K562 (cell line): ENCODE results near the gene SPATC1L.

ENCODE experiments used
- DMBX1 ChIP-seq: fragments of 250-450 bp; sonication (Bioruptor Pico); IDR thresholded peaks from 2 replicates; pipeline ENCODE4 v1.8.0; 2022; ENCODE audit warnings: inconsistent platforms, mild to moderate bottlenecking, moderate library complexity, borderline replicate concordance
- POLR2G ChIP-seq: fragments of 200-400 bp; formaldehyde crosslinking; IDR thresholded peaks from 2 replicates; pipeline ENCODE4 v1.6.1; 2017; ENCODE audit warnings: low read depth, mild to moderate bottlenecking, antibody characterized with exemption, low read length, moderate library complexity
- TARDBP ChIP-seq: fragments of 450-650 bp; IDR thresholded peaks from 2 replicates; pipeline ENCODE4 v1.6.1; 2016
- TBL1XR1 ChIP-seq, 2 experiments: IDR thresholded peaks; 2 replicates each; pipeline ENCODE4 v1.6.1; 2012; ENCODE audit warnings: improper control_type of control experiment in 2 of 2, low read length in 2 of 2, mild to moderate bottlenecking in 1 of 2
- ZNF431 ChIP-seq: sonication (generic); formaldehyde crosslinking; IDR thresholded peaks from 2 replicates; pipeline ENCODE4 v1.8.0; 2022; ENCODE audit warnings: mild to moderate bottlenecking, missing genetic modification reagents
- TF ChIP-seq, protein P1 (sequence below), 3 experiments: IDR thresholded peaks in 2 of 3; conservative IDR thresholded peaks in 1 of 3; 2 replicates each; pipeline ENCODE4 v1.5.1; 2011 to 2012; ENCODE audit warnings: low read length in 3 of 3, mild to moderate bottlenecking in 3 of 3, control low read depth in 2 of 3, improper control_type of control experiment in 1 of 3, inconsistent platforms in 1 of 3, low read depth in 1 of 3, mixed read lengths in 1 of 3, moderate library complexity in 1 of 3; ENCODE audit not compliant: insufficient read depth in 2 of 3
- TF ChIP-seq, protein P2 (sequence below), 2 experiments: fragments of 200-800 bp in 1 of 2; sonication (Bioruptor generic) in 1 of 2; sonication (generic) in 1 of 2; formaldehyde crosslinking in 1 of 2; IDR thresholded peaks in 1 of 2; conservative IDR thresholded peaks in 1 of 2; 2 replicates each; pipeline versions ENCODE4 v1.5.0 to v1.6.1; 2016 to 2020; ENCODE audit warnings: missing compliant biosample characterization in 1 of 2, missing genetic modification characterization in 1 of 2, missing genetic modification reagents in 1 of 2

DNA sequence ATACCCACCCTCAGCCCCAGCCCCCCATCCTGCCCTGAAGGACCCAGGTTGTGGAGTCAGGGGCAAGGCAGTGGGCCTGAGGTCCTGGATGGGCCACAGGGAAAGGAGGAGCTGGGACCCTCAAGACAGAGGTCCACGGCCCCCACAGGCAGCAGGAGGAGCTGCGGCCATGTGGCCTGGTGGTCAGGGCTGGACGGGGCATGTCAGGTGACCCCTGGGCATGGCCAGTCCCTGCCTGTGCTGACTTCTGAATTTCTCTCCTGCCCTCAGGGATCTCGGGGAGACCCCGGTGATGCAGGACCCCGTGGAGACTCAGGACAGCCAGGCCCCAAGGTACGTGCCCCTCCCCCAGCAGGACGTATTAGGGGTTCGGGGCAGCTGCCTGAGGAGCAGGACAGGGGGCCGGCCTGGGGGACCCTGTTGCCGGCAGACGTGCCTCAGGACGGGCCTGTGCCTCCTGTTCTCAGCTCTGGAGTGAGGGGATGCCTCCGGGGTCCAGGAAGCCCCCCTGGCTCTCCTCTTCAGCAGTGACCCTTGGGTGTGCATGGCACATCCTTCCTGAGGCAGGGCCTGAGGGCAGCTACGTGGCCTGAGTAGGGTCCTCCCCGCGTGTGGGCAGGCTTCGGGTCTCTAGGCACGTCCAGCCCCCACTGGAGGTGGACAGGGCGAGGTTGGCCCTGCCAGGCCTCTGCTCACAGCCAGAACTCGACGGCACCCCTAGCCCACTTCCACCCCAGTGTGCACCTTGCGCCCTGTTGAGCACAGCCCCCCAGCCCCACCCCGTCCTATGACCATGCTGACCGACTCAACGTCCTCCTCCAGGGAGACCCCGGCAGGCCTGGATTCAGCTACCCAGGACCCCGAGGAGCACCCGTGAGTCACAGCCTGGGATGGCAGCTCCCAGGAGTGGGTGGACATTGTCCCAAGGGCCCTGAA is 62.7 kb downstream of the SPATC1L start:
- TF ChIP-seq, protein P1, sequence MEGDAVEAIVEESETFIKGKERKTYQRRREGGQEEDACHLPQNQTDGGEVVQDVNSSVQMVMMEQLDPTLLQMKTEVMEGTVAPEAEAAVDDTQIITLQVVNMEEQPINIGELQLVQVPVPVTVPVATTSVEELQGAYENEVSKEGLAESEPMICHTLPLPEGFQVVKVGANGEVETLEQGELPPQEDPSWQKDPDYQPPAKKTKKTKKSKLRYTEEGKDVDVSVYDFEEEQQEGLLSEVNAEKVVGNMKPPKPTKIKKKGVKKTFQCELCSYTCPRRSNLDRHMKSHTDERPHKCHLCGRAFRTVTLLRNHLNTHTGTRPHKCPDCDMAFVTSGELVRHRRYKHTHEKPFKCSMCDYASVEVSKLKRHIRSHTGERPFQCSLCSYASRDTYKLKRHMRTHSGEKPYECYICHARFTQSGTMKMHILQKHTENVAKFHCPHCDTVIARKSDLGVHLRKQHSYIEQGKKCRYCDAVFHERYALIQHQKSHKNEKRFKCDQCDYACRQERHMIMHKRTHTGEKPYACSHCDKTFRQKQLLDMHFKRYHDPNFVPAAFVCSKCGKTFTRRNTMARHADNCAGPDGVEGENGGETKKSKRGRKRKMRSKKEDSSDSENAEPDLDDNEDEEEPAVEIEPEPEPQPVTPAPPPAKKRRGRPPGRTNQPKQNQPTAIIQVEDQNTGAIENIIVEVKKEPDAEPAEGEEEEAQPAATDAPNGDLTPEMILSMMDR (IDR thresholded peaks at IDR 0.05 in 2 of 3, conservative IDR thresholded peaks at IDR 0.05 in 1 of 3; ENCODE audit: insufficient read depth in 2 of 3, low read depth in 1 of 3, low read length in 3 of 3): no peak
- TF ChIP-seq, protein P2, sequence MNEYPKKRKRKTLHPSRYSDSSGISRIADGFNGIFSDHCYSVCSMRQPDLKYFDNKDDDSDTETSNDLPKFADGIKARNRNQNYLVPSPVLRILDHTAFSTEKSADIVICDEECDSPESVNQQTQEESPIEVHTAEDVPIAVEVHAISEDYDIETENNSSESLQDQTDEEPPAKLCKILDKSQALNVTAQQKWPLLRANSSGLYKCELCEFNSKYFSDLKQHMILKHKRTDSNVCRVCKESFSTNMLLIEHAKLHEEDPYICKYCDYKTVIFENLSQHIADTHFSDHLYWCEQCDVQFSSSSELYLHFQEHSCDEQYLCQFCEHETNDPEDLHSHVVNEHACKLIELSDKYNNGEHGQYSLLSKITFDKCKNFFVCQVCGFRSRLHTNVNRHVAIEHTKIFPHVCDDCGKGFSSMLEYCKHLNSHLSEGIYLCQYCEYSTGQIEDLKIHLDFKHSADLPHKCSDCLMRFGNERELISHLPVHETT (CRISPR knock-in tag; conservative IDR thresholded peaks at IDR 0.05 in 1 of 2, IDR thresholded peaks at IDR 0.05 in 1 of 2): no peak
- TF ChIP-seq TARDBP (no peak), POLR2G (no peak), TBL1XR1 (IDR thresholded peaks at IDR 0.05; ENCODE audit: low read length in 2 of 2) (no peak), DMBX1 (CRISPR knock-in tag) (no peak), ZNF431 (no peak)
